Tongue (tissue), 2 donors: ENCODE data around the gene ZNF281. TPM values are rescaled to one million over a fixed set of nuclear protein-coding genes. Genes with fewer than 3 reads are reported as not detected.
"Not testable (repeated sequence)": the region's sequence is repeated elsewhere in the genome, so short reads cannot be mapped to it uniquely, and the experiment has no call there.

Experiments
- DNase-seq: peaks from one replicate; pipeline ENCODE4 v3.0.0-alpha.2; 2015
- total RNA-seq: library from RNA; depleted of rRNA; stranded (reverse); fragments of >200 nt; gene quantifications from one replicate; pipeline ENCODE4 v1.2.3, GENCODE V29; 2014

ZNF281 gene
- total RNA-seq, 1 donor from 2014 or later: 13.5 TPM

DNA sequence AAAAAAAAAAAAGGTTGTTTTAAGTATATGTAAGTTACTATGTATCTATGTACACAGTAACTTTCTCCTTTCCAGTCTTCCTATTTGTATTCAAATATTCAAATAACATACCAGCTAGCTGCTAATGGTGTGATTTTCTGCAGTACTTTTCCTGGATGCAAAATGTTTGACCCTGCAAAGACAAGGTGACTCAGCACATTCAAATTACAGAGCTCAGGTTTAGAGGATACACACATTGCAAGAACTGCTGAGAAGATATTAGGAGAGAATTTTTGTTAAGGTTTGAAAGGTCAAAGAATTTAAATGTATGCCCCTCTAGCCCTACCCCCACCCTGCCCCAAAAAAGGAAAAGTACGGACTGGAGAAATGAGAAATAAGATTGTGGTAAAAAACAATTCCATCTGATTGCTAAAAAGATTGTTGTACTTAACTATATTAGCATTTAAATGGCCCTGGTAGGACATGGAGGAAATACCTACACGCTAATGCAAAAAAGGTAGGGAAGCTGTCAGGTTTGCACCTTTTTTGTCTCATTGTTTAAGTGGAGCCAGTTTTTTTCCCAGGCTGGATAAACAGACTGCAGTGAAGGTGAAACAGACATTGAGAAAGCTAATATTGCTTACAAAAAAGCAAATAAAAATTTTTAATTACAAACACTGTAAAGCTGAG, 45.6 kb downstream of the ZNF281 start:
- DNase-seq: no peak

GRCh38 chr1:200363264-200363933, 46.4 kb downstream of the ZNF281 start:
- no peak for DNase-seq

DNA sequence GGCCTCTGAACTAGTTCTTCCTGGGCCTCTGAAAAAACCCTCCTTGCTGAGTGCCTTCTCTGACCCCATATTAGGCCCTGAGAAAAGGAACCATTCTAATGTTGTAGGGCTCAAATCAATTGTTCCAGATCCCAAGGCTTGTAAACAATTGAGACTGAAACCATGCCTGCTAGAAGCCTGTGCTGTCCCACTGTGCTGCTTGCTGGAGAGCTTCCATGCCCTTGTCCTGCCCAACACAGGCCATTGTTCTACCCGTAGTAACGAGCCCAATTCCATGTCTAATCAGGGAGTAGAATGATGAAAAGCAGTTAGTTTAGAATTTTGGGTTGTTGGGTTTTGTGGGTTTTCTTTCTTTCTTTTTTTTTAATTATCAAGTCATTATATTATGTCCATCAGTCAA, 47.4 kb downstream of the ZNF281 start:
- no peak for DNase-seq

DNA sequence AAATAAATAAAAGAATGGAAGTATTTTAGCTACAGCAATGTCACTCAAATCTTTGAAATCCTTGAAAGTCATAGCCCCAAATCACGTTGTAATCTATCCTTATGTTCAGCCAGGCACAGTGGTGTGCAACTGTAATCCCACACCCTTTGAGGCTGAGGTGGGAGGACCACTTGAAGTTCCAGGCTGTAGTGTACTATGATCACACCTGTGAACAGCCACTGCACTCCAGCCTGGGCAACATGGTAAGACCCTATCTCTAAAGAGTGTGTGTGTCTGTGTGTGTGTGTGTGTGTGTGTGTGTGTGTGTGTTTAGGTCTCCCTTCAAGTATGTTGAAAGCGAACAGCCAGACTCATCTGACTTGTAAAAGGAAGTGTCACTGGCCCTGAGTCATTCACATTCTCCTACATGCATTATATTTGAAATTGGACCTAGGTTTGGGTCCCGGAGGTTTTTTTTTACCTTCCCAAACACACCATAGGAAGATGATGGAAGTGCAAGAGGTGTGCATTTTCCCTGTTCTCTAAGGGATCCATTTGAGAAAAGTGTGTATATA, 50.1 kb downstream of the ZNF281 start:
- no peak for DNase-seq

GRCh38 chr1:200357925-200358324, 51.9 kb downstream of the ZNF281 start:
- not testable (repeated sequence) for DNase-seq

GRCh38 chr1:200355801-200356200, 54.0 kb downstream of the ZNF281 start:
- DNase-seq: no peak

Other genes with a start within 250 kb of the ZNF281 start
- 5.1 TPM for gene KIF14, start 210.7 kb upstream of the ZNF281 start, total RNA-seq